NCI-H2196 (cell line): Measurements from ENCODE around the gene CCDC91.
"Not testable (repeated sequence)": the region's sequence is repeated elsewhere in the genome, so short reads cannot be mapped to it uniquely, and the experiment has no call there.

ENCODE experiments used
- DNase-seq: peaks from one replicate; lab custom pipeline; 2025; ENCODE audit not compliant: unreplicated experiment; lab: John Stamatoyannopoulos, UW

Gene CCDC91

GRCh38 chr12:28278960-28279359 lies 88.7 kb downstream of the CCDC91 start:
- DNase-seq: no peak

GRCh38 chr12:28286352-28286751 lies 96.1 kb downstream of the CCDC91 start:
- DNase-seq: no peak

- no peak for DNase-seq
These were observed 100.0 kb downstream of the CCDC91 start for GRCh38 chr12:28290262-28290661.

- no peak for DNase-seq
These were observed 102.4 kb downstream of the CCDC91 start for GRCh38 chr12:28292699-28293098.

GRCh38 chr12:28294300-28294699 lies 104.0 kb downstream of the CCDC91 start:
- no peak for DNase-seq

- no peak for DNase-seq
These were observed 106.0 kb downstream of the CCDC91 start for GRCh38 chr12:28296287-28296686.

GRCh38 chr12:28303192-28303591 lies 112.9 kb downstream of the CCDC91 start:
- DNase-seq: no peak

- DNase-seq: no peak
These were observed 116.3 kb downstream of the CCDC91 start for GRCh38 chr12:28306535-28306934.

GRCh38 chr12:28308891-28309290 lies 118.6 kb downstream of the CCDC91 start:
- DNase-seq: no peak

- no peak for DNase-seq
These were observed 123.4 kb downstream of the CCDC91 start for GRCh38 chr12:28313631-28314030.

GRCh38 chr12:28316049-28316448 lies 125.8 kb downstream of the CCDC91 start:
- no peak for DNase-seq

GRCh38 chr12:28318273-28318672 lies 128.0 kb downstream of the CCDC91 start:
- no peak for DNase-seq

GRCh38 chr12:28320353-28320752 lies 130.1 kb downstream of the CCDC91 start:
- DNase-seq: no peak

GRCh38 chr12:28327722-28328121 lies 137.5 kb downstream of the CCDC91 start:
- DNase-seq: no peak

- no peak for DNase-seq
These were observed 138.7 kb downstream of the CCDC91 start for GRCh38 chr12:28328967-28329366.

GRCh38 chr12:28329727-28330126 lies 139.5 kb downstream of the CCDC91 start:
- not testable (repeated sequence) for DNase-seq

- not testable (repeated sequence) for DNase-seq
These were observed 140.0 kb downstream of the CCDC91 start for GRCh38 chr12:28330232-28330631.

GRCh38 chr12:28331130-28331529 lies 140.9 kb downstream of the CCDC91 start:
- no peak for DNase-seq

GRCh38 chr12:28340261-28341045 lies 150.2 kb downstream of the CCDC91 start:
- DNase-seq: no peak

- no peak for DNase-seq
These were observed 153.5 kb downstream of the CCDC91 start for GRCh38 chr12:28343713-28344112.

- no peak for DNase-seq
These were observed 156.3 kb downstream of the CCDC91 start for GRCh38 chr12:28346567-28346966.

- DNase-seq: no peak
These were observed 158.9 kb downstream of the CCDC91 start for GRCh38 chr12:28349196-28349595.

GRCh38 chr12:28350502-28350901 lies 160.2 kb downstream of the CCDC91 start:
- no peak for DNase-seq
